NCI-H1105 treated with DMSO at 0.1 percent for 48 hours (cell line): ENCODE results near the gene EHD4.

ENCODE experiments used
- DNase-seq: peaks from one replicate; lab custom pipeline; 2025; lab: John Stamatoyannopoulos, UW

Gene EHD4

DNA sequence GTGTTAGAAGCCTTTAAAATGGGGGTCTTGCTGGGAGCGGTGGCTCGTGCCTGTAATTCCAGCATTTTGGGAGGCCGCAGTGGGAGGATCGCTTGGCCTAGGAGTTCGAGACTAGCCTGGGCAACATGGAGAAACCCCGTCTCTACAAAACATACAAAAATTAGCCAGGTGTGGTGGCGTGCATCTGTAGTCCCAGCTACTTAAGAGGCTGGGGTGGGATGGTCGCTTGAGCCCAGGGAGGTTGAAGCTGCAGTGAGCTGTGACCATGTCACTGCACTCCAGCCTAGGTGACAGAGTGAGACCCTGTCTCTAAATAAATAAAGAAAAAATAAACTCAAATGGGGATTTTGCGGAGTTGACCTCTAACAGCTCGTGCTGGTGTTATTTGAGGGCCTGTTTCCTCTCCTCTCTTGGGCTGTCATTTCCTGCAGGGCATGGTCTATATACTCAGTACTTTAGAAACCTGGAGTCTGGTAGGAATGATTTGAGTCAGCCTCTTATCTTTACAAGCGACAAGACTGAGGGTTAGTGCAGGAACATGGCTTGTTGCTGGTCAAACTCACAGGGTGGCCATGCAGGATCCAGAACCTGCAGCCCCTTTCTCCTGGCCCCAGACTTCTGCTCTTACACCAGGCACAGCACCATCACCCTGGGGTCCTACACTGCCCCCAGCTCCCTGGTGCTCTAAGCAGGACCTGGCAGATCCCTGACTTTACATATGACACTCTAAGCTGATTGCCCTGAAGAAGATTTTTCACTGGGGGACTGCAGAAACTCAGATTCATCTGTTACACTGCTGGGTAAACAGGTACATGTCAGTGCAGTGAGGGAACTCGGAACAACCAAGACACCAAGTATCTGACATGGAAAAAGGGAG, 15.1 kb downstream of the EHD4 start:
- DNase-seq, result no peak

DNA sequence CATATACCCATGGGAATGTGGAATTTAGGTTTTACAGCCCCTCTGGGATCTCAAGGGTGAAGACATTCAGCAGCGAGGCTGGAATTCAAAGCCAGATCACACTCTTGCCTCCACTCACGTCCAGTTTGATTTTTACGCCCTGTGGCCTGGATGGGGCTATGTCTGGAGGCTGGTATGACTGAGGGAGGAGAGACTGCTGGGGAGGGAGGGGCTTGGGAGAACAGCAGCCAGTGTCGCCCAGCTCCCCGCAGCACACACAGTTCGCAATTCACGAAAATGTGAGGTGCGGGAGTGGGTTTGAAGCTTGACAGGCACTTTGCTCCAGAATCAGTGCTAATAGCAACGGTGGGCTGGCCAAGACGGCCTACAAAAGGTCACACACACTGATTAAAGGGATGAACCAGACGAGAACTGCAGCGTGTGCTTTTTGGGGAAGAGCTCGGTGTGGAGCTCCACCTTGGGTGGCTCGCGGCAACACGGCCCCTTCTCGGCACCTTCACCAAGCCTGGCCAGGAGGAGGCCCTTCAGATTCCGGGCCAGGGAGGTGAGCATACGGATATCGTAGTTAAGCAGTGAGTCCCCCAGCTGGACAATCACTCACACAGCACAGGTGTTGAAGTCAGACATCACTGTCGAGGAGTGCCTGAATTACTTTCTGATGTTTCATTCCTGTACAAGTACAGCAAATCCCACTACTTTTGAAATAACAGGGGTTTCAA, 16.4 kb downstream of the EHD4 start:
- no peak for DNase-seq

DNA sequence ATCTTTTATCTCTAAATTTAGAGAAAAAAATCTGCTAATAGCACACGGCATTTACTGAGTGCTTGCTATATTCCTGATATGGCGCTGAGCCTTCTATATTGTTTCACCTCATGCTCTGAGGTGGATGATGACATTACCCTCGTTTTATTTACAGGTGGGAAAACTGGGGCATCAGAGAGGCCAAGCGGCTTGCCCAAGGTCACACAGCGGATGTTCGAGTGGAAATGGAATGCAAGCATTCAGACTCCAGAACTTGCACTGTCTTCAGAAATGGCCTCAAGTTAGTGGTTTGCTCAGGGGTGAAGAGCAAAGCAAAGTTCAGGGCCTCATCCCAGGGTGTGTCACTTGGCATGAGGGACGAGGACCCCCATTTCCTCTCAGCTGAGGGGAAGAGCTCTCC, 17.3 kb downstream of the EHD4 start:
- no peak for DNase-seq

DNA sequence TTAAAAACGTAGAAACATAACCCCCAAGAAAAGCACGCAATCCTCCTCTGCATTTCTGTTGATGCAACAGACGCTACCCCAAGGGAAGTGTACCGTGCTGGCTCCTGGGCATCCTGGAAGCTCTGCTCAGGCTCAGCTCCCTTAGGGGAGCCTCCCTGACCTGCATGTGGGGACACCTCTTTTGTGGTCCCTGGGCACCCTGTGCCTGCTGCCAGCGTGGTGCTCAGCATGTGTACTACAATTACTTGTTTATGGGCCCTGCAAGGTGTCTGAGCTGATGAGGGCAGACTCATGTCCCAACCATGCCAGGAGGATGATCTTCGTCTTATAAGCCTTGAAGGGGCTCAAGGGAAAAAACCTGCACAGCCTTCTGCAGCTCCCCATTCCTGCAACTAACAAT, 18.3 kb downstream of the EHD4 start:
- DNase-seq, result no peak

DNA sequence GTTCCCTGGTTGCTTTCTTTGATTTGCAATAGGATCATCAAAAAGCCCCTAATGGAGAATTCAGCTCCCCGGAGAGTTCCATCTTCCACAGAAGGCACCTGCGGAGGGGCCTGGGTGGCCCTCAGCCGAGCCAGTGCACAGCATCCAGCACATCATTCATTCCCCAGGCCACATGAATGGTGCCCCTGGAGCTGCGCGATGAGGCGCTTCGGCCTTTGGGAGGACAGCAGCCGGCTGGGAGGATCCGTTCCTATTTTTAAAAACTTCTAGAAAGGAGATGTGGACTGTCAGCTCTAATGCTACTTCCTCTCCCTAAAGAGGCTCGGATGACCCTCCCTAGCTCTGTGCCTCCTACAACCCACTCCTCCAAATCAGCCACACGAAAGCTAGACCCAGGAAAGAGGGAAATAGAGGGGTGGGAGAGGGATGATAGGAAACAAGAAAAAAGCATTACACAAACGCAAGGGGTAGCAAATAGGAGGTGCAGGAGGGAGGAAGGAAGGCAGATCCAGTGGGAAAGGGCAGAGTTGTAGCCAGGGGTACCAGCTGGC, 20.3 kb downstream of the EHD4 start:
- no peak for DNase-seq

DNA sequence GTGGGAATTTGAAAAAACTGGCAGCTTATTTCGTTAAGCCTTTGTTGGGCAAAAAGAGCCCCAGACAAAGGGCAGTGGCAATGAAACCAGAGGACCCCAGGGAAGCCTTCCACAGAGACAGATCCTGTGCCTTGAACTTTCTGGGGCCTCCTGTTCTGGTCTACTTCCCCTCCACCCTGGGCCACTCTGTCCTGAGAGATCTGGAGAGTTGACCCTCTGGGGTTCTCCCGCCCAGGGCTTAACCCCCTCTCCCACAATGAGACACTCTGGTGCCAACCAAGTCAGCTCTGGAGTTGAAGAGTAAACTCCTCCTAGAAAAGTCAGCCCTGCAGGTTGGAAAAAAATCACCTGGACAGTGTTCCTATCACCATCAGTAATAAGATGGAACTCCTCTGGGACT, 20.8 kb downstream of the EHD4 start:
- no peak for DNase-seq

DNA sequence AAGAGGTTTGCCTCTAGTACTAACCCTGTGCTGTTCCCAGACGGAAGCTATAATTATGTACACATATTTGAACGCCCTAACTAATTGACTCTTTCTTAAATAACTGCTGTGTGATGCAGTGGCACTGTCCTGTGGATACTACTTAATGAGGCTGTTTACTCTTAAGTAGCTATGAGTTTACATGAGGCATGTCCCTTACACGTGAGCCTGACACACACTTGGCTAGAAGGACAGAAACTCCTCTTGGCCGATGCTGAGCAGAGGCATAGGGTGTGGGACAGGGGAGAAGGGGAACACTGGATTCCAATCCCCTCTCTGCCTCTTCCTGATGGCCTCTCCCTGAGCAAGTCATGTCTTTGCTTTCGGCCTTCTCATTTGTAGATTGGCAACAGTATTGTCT, 21.9 kb downstream of the EHD4 start:
- no peak for DNase-seq

DNA sequence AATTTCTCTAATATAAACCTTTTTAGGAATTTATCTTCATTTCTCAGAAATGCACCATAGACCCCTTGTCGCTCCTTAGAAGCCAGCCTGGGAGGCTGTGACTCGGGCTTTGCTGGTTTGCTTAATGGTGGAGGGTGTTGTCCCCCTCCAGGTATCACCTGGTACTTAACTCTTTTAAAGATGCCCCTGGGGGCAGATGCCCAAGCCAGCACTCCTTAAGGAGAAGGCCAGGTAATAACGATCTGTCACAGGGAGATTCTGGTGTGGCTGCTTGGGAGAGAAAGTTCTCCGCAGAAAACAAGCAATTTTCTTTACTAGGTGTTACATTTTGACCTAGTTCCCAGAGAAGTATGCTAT, 22.3 kb downstream of the EHD4 start:
- DNase-seq, result no peak

DNA sequence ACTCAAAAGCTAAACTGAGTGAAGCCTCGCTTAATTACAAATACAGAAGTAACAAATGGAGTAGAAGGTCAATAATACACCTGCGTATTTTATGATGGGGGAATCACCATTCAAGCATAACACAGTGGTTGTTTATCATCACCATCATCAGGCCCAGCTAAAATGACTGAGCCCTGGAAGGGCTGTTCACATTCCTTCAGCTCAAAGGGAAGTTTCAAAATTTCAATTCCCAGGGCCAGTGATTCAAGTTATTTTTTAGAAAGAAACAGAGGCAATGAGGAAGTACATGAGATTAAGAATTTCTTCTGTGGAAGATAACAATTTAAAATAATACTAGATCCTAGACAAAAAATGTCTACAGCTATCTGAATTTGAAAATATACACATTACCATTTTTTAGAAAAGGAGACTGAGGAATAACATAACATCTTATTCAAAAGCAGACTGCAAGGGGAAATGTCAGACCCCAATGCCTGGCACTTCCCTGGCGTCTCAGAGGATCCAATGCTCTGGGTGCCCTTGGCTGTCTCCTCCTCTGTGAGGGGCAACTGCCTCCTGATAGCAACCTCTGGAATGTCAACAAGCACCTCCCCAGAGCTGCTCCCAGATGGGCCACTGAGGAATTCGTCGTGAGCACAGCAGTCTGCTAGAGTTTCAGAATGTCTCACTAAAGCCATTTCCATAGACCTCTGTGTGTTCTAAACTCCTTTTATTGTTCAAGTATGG, 22.8 kb downstream of the EHD4 start:
- DNase-seq, result no peak

DNA sequence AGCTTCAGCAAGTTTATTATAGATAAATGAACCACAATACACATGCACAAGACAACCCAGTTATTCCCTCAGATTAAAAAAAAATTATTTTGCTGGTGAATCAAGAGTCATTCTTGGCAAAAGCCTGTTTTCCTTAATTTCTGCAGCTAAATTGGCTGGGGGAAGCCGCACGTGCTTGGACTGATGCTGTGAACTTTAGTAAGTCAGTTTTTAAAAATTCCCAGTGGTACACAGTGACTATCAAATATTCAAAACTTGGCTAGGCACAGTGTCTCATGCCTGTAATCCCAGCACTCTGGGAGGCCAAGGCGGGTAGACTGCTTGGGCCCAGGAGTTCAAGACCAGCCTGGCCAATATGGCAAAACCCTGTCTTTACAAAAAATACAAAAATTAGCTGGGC, 23.9 kb downstream of the EHD4 start:
- DNase-seq, result no peak

DNA sequence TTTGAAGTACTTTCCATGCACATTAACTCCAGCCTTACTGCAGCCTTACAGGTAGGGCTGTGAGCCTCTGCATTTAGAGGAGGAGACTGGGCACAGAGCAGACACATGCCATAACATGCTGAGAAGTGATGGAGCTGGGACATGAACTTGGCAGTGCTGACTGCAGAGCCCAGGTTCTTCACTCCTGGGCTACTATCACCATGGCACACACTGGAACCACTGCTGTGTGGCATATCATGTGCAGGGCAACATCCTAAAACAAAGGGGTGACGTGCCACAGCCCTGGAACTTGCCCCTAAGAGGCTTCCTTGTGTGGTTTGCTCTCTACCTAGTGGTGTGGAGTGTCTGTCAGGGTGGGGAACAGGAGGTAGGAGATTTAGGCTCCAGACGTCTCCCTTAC, 25.4 kb downstream of the EHD4 start:
- no peak for DNase-seq

DNA sequence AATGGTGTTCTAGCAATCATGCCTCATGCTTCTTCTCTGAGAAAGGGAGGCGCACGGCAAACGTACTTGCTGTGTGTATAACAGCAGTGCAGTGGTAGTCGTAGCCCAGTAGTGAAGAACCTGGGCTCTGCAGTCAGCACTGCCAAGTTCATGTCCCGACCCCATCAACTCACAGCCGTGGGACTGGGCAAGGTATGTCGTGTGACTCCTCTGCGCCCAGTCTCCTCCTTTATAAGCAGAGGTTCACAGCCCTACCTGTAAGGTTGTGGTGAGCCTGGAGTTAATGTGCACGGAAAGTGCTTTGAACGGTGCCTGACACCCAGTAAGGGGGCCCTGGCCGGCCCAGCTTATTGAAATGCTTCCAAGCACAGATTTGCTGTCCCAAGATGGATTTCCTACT, 26.6 kb downstream of the EHD4 start:
- DNase-seq, result no peak

DNA sequence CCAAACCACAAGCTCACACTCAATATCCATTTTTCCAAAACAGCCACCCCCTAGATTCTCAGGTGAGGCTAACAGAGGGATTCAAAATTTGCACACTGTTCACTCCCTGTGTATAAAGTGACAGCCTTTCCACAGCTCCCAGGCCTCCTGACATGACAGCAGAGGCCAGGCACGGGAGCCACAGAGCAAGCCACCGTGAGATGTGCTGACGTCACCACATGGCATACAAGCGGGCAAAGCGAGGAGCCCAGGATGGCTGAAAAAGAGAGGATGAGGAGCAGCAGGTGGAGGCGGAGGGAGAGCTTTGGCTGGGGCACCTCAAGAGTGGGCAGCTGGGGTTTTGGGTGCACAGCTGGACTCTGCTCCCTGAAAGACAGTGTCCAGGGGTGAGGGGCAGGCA, 27.1 kb downstream of the EHD4 start:
- DNase-seq, result no peak

DNA sequence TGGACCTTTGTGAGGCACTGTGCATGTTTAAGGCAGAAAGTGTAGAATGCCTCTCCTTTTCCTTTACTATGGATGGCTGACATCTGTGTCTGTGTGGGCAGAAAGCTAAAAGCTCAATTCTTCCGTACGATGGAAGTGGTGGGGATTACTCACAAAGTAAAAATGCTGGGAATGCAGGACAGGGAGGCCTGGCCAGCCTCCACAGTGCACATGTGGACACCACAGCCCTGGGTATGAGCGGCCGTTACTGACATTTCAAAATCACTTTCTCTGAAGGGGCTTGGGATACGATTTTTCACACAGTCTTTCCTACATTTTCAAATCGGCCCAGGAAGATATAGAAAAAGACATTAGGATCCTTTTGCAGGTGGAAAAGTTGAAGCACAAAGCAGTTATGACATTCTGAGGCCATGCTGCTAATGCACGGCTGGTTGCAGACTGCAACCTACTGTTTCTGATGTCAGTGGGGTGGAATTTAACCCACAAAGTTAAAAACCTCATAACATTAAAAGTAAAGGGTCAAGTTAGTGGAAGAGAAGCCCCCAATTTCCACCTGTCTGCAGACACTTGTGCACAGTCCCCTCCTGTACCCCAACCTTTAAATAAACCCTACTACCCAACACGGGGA, 27.9 kb downstream of the EHD4 start:
- no peak for DNase-seq

DNA sequence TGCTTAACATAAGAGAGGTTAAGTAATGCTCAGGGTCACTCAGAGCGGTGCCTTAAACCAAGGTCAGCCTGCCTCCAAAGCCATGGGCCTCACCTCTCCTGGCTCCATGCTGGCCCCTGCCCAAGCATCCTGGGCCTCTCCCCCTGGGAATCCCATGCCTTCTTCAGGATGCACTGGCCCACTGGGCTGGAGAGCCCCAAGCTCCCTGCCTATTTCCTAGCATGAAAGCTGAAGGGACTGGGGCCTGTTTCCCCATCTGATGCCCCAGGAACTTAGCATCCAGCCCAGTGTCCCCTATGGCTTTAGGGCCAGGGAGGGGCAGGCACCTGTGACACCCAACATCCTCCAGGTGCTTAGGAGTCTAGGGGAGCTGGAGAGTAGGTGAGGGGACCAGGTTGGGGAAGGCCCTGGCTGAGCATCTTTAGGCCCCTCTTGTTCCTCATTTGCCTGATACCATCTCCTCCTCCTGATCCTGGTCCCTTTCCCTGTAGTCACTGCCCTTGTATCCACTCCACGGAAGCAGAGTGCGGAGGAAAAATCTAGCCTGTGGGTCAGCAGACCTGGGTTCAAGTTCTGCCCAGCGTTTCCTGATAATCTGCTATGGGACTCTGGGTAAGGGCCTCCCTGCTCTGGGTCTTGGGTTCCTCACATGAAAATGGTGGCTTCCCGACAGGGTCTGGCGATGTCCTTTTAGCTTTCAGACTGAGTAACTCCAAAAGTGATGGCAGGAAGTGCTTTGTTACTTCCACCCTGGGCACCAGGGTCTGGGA, 28.6 kb downstream of the EHD4 start:
- DNase-seq, result no peak

DNA sequence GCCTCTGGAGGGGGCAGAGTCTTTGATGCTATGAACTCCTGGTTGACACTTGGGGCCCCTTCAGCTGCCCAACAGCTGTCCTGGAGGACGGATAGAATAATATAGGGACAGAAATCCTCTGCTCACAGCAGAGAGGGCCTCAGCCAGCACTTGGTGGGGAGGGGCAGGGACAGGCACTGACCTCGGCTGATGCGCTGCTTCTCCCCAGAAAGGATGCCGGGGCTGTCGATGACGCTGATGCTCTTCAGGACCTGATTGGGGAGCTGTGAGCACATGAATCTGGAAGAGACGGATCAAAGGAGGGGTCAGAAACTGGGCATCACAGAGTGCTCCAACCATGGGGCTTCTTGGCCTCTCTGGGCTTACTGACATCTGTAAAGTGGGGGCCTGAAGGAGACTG, 29.5 kb downstream of the EHD4 start:
- no peak for DNase-seq

DNA sequence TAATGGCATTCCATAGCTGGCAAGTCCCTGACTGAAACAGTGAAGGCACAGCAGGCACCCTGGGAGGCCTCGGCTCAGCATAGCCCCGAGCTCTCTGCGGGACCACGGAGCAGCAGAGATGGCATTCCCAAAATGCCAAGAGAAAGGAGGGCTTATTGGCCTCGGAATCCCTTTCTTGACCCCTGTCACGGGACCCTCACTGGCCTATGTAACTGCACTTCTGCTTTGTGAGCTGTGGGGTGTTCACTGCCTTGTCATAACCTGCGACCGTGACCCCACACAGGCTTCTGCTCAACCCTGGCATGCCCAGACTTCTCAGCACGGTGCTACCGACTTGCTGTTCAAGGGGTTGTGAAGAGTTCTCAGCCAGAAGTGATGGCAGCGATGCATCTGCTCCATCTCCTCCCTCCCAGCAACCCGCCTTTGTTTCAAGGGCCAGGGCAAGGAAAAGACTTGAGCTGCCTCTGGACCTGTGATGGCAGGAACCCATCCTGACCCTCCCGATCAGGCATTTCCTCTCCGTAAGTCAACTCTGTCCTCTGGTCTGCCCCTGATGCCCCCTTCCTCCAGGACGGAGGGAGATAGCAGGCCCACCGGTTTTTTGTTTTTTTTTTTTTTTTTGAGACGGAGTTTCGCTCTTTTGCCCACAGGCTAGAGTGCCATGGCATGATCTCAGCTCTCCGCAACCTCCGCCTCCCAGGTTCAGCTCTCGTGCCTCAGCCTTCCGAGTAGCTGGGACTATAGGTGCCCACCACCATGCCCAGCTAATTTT, 30.5 kb downstream of the EHD4 start:
- no peak for DNase-seq

DNA sequence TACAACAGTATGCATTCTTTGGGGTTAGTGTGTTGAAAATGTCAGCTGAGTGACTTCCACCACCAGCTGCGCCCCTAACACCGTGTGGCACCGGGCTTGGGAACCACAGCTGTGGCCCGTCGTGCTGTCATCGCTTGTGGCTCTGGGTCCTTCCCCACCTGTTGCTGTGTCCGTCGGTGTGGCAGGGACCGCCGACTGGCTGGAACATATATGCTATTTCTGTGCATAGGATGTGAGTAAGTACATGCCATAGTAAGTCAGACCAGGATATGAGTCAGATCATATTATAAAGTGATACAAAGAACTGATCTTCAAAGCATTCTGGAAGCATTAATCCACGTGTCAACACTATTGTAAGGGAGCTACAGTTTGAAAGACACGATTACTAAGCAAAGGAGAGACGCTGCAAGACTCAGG, 31.9 kb downstream of the EHD4 start:
- DNase-seq, result no peak

DNA sequence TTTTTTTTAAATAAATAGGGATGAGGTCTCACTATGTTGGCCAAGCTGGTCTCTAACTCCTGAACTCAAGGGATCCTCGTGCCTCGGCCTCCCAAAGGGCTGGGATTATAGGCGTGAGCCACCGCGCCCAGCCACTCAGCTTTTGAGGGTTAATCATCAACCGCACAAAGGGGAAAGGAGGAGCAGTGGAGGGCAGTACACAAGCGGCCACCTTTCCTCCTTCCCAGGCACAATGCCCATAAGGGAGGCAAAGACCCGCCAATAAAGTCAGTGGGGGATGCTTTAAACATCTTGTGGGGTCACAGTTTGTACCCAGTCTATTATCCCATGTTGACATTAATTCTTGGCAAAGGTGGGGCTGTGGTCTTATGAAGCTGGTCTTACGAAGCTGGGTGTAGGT, 32.4 kb downstream of the EHD4 start:
- no peak for DNase-seq

DNA sequence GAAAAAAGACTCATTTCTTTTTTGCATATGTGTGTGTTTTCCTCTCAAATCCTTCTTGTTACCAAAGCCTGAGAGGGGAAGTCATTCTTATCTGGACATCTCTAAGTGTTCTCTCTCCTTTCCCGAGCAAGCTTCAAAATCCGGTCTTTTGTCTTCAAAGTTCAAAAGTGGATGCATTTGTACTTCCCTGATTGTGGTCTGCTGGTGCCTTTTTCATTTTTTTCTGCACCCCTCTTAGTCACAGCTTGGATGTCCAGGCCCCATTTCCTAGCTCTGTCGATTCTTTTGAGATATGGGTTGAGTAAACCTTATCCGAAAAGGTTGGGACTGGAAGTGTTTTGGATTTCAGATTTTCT, 34.8 kb downstream of the EHD4 start:
- no peak for DNase-seq
